Head of caudate nucleus (tissue), 42 donors: ENCODE results near the gene TNRC6B.
"Not testable (repeated sequence)": the region's sequence is repeated elsewhere in the genome, so short reads cannot be mapped to it uniquely, and the experiment has no call there.

Source experiments
- DNase-seq, 42 donors: peaks; one replicate each; pipeline versions ENCODE4 v3.0.0 to v3.0.0-alpha.2; 2020 to 2021; ENCODE audit warnings: mixed read lengths in 7 of 42
- intact Hi-C: fragments of 100-400 bp; cut with DNase I; formaldehyde crosslinking; loops from one replicate; pipeline ENCODE4 v1.15.0; 2022

The TNRC6B gene

GRCh38 chr22:40368836-40369235 lies 191.1 kb downstream of the TNRC6B start:
- intact Hi-C loops = loop anchor here (10.0 kb wide), 1 partner anchor 276 kb away; no protein-coding TSS in a partner anchor
- DNase-seq = no peak

- intact Hi-C loops = no loop called here
Observed at GRCh38 chr22:40374567-40374966, 196.8 kb downstream of the TNRC6B start.

GRCh38 chr22:40376149-40376548 lies 198.4 kb downstream of the TNRC6B start:
- intact Hi-C loops = no loop called here
- DNase-seq = no peak

More at GRCh38 chr22:40374567-40374966, 196.8 kb downstream of the TNRC6B start:
- no peak for DNase-seq

GRCh38 chr22:40377931-40378330 lies 200.2 kb downstream of the TNRC6B start:
- intact Hi-C loops = no loop called here
- DNase-seq = no peak

GRCh38 chr22:40378448-40378847 lies 200.7 kb downstream of the TNRC6B start:
- intact Hi-C loops, DNase-seq: not testable (repeated sequence)

- no peak for DNase-seq
- intact Hi-C loops = no loop called here
Observed at GRCh38 chr22:40381461-40381860, 203.7 kb downstream of the TNRC6B start.

GRCh38 chr22:40383905-40384304 lies 206.2 kb downstream of the TNRC6B start:
- intact Hi-C loops = no loop called here
- no peak for DNase-seq

GRCh38 chr22:40385036-40385782 lies 207.5 kb downstream of the TNRC6B start:
- intact Hi-C loops = no loop called here
- peak in 3 of 42 donors; percentile 25 to 45 (median 27) for DNase-seq
